Measurements from ENCODE around the gene CYTL1. TPM values are rescaled to one million over a fixed set of nuclear protein-coding genes. Genes with fewer than 3 reads are reported as not detected.
A peak's percentile ranks its signal among the peaks of the same experiment; 100 is the strongest.

The CYTL1 gene
- total and polyA plus RNA-seq, 10 donors = 0.22 to 1.4 (median 1.1) TPM; not detected in 3

- Histone ChIP-seq H3K36me3 (no peaks in the 10 kb centered on the region), H3K4me1 (no peaks in the 10 kb centered on the region), H3K27me3 (replicated peaks in 1 of 7) (no peaks in the 10 kb centered on the region), H3K4me3 (no peak overlapping the region), H3K27ac (no peak overlapping the region), H3K9me3 (peaks cover under 1 to 26% (median 13%) of the 10 kb centered on the region in 8 donors)
- WGBS, 5 donors = 69 to 92% (median 88%) methylated on average over 4 of the region's 4 CpGs
- DNase-seq = no peak
- intact Hi-C loops (cut with DNase I; ENCODE audit: low total_unique reads) = no loop called here
- TF ChIP-seq POLR2A (IDR thresholded peaks at IDR 0.05) = no peak
- no peak for TF ChIP-seq POLR2AphosphoS5 (IDR thresholded peaks at IDR 0.05)
- no peak for TF ChIP-seq CTCF (IDR thresholded peaks at IDR 0.05 in 8 of 11, conservative IDR thresholded peaks at IDR 0.05 in 3 of 11)
Measured at GRCh38 chr4:4979971-4980370, 39.3 kb downstream of the CYTL1 start.

GRCh38 chr4:4974727-4975126, 44.5 kb downstream of the CYTL1 start:
- H3K4me1 ChIP-seq = no peaks in the 10 kb centered on the region
- WGBS, 5 donors = 66 to 96% (median 90%) methylated on average over 3 of the region's 3 CpGs
- H3K36me3 ChIP-seq = no peaks in the 10 kb centered on the region
- DNase-seq = no peak
- H3K27ac ChIP-seq = no peak overlapping the region
- peaks cover 4 to 41% (median 25%) of the 10 kb centered on the region in 8 donors for H3K9me3 ChIP-seq
- intact Hi-C loops (cut with DNase I; ENCODE audit: low total_unique reads) = no loop called here
- peaks cover 0 to 3% (median 0%) of the 10 kb centered on the region in 7 donors for H3K27me3 ChIP-seq (replicated peaks in 1 of 7)
- no peak for TF ChIP-seq POLR2AphosphoS5 (IDR thresholded peaks at IDR 0.05)
- TF ChIP-seq POLR2A (IDR thresholded peaks at IDR 0.05) = no peak
- TF ChIP-seq CTCF (IDR thresholded peaks at IDR 0.05 in 8 of 11, conservative IDR thresholded peaks at IDR 0.05 in 3 of 11) = no peak
- H3K4me3 ChIP-seq = no peak overlapping the region

- intact Hi-C loops (cut with DNase I; ENCODE audit: low total_unique reads) = no loop called here
Measured at GRCh38 chr4:4971796-4972195, 47.5 kb downstream of the CYTL1 start.

GRCh38 chr4:4969298-4969697, 50.0 kb downstream of the CYTL1 start:
- Histone ChIP-seq H3K27ac (no peak overlapping the region), H3K9me3 (peaks cover 0 to 18% (median 8%) of the 10 kb centered on the region in 8 donors), H3K4me1 (no peaks in the 10 kb centered on the region), H3K4me3 (no peak overlapping the region), H3K36me3 (no peaks in the 10 kb centered on the region), H3K27me3 (replicated peaks in 1 of 7) (peaks cover 0 to 3% (median 0%) of the 10 kb centered on the region in 7 donors)
- 46 to 85% (median 76%) methylated on average over 8 of the region's 8 CpGs for WGBS, 5 donors
- DNase-seq = no peak
- no peak for TF ChIP-seq POLR2A (IDR thresholded peaks at IDR 0.05)
- TF ChIP-seq POLR2AphosphoS5 (IDR thresholded peaks at IDR 0.05) = peak in 1 of 3 donors; percentile 10
- TF ChIP-seq CTCF (IDR thresholded peaks at IDR 0.05 in 8 of 11, conservative IDR thresholded peaks at IDR 0.05 in 3 of 11) = no peak
- intact Hi-C loops (cut with DNase I; ENCODE audit: low total_unique reads) = no loop called here

More at GRCh38 chr4:4971796-4972195, 47.5 kb downstream of the CYTL1 start:
- H3K27me3 ChIP-seq (replicated peaks in 1 of 7) = peaks cover 0 to 3% (median 0%) of the 10 kb centered on the region in 7 donors
- no peak overlapping the region for H3K27ac ChIP-seq
- H3K9me3 ChIP-seq = peaks cover 4 to 32% (median 25%) of the 10 kb centered on the region in 8 donors
- H3K4me1 ChIP-seq = no peaks in the 10 kb centered on the region
- TF ChIP-seq CTCF (IDR thresholded peaks at IDR 0.05 in 8 of 11, conservative IDR thresholded peaks at IDR 0.05 in 3 of 11) (no peak), POLR2A (IDR thresholded peaks at IDR 0.05) (no peak), POLR2AphosphoS5 (IDR thresholded peaks at IDR 0.05) (no peak)
- H3K36me3 ChIP-seq = no peaks in the 10 kb centered on the region
- 82 to 95% (median 92%) methylated on average over 1 of the region's 1 CpG for WGBS, 5 donors
- DNase-seq = no peak
- H3K4me3 ChIP-seq = no peak overlapping the region
